Measurements from ENCODE around the gene ADGRA3.

- no peak for TF ChIP-seq CTCF (IDR thresholded peaks at IDR 0.05; ENCODE audit: low read length)
- TF ChIP-seq EZH2phosphoT487 (IDR thresholded peaks at IDR 0.05; ENCODE audit: low read length), result no peak
- TF ChIP-seq EZH2 (optimal IDR thresholded peaks at IDR 0.05; ENCODE audit: low read depth, low read length), result no peak
These were observed 7.0 kb upstream of the ADGRA3 start for GRCh38 chr4:22522706-22523501.
